Measurements from ENCODE around the gene HERC3. TPM values are rescaled to one million over a fixed set of nuclear protein-coding genes. Genes with fewer than 3 reads are reported as not detected.

HERC3 gene
- total RNA-seq, 1 donor = 21.3 TPM

GRCh38 chr4:88709989-88710388 lies 117.7 kb downstream of the HERC3 start:
- DNase-seq (ENCODE audit: low read depth in 2 of 3, low spot score in 2 of 3) = no peak

GRCh38 chr4:88713782-88714181 lies 121.5 kb downstream of the HERC3 start:
- no peak for DNase-seq (ENCODE audit: low read depth in 2 of 3, low spot score in 2 of 3)

- DNase-seq (ENCODE audit: low read depth in 2 of 3, low spot score in 2 of 3) = no peak
Observed at GRCh38 chr4:88718098-88718497, 125.8 kb downstream of the HERC3 start.

- DNase-seq (ENCODE audit: low read depth in 2 of 3, low spot score in 2 of 3) = no peak
Observed at GRCh38 chr4:88719381-88719780, 127.1 kb downstream of the HERC3 start.

DNA sequence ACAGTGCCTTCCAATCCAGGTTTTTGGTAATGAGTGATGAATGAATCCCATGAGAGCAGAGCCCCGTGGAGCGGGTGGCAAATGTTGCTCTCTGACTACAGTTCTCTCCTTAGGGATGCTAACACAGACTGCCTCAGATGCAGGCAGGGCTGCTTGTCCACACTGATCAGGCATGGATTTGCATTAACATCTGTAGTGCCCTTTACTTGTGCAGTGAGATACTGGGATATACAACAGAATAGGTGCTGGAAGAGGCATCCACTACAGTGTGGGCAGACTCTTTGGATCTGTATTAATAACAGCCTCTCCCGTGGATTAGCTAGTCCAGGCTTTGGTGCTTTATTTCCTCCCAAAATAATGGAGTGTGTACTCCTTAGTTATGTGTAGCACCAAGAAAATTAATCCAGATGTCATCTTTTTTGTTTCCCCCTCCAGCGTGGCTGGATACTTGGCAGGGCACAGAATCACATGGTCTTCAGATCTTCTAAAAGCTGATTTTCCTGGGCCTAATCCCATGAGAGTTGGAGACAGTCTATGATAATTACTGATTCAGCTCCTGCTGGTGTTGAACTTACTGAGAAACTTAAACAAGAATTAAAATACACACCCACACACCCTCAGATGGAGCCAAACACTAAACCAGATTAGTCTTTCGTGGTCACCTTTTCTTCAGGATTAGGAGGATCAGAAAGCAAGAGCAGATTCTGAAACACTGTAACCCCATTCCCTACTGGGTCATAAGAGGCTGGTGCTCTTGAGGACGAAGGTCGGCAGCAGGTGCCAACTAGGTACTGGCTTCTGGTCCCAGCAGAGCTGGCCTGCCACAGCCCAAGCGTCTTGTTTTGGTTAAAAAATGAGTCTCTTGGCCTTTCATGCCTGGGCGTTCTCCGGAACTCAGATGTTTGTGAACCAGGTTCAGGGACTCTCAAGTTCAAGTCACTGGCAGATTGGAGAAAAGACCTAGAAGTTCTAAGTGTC lies 128.5 kb downstream of the HERC3 start:
- no peak for DNase-seq (ENCODE audit: low read depth in 2 of 3, low spot score in 2 of 3)

DNA sequence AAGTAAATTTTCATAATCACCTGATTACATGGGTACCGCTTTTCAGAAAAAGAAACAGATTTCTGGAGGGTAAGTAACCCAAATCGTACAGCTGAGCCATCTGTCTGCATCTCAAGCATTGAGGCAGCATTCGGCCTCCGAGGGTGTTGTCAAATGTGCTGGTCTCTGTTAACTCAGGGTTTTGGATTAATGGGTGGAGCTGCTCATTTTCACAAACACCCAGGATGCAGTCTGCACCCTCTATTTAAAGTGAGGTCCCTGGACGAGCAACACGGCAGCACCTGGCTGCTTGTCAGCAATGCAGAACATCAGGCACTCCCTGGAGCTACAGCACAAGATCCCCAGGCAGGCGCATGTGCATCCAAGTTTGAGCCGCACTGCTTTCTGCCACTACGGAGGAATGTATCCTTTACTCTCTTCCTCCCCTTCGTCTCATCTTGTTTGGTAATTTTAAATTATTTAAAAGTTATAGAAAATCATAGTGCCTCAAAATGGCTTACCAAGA lies 130.0 kb downstream of the HERC3 start:
- no peak for DNase-seq (ENCODE audit: low read depth in 2 of 3, low spot score in 2 of 3)

GRCh38 chr4:88722828-88723227 lies 130.5 kb downstream of the HERC3 start:
- DNase-seq (ENCODE audit: low read depth in 2 of 3, low spot score in 2 of 3) = no peak

DNA sequence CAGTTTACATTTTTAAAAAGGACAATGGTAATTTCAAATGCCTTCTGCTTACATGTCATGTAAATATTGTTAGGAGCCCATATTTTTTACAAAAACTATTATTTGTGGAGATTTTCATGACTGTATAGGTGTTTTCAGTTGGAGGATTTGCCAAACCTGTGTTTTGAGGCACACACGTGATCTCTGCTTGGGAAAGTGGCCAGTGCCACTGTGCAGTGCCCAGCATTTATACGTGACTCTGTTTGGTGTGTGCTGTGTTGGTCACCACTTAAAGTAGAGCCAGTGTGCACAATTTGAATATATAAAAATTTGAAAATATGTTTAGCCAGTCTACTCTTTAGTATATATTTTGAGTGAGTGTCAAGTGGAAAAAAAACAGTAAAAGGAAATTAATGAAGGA lies 132.1 kb downstream of the HERC3 start:
- DNase-seq (ENCODE audit: low read depth in 2 of 3, low spot score in 2 of 3) = no peak

DNA sequence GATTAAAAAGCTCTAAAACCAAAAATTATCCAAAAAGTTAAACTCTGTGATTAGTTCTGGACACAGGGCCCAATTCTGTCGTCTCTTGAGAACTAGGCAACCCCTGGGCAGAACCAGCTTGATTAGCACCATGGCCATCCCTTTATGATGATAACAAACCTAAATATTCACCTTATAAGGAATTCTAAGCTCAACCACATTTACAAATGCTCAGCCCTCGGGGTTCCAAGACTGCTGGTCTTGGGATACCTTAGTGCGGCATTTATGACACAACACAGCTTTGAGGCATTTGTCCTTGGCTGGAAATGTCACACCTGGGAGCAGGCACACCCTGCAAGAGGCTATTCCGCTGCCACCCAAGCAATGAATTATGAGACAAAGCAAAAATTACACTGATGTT lies 132.9 kb downstream of the HERC3 start:
- no peak for DNase-seq (ENCODE audit: low read depth in 2 of 3, low spot score in 2 of 3)

- DNase-seq (ENCODE audit: low read depth in 2 of 3, low spot score in 2 of 3) = no peak
Observed at GRCh38 chr4:88725986-88726385, 133.7 kb downstream of the HERC3 start.

GRCh38 chr4:88728146-88728545 lies 135.9 kb downstream of the HERC3 start:
- DNase-seq (ENCODE audit: low read depth in 2 of 3, low spot score in 2 of 3) = no peak

GRCh38 chr4:88729146-88729760 lies 137.0 kb downstream of the HERC3 start:
- DNase-seq (ENCODE audit: low read depth in 2 of 3, low spot score in 2 of 3) = peak in 2 of 3 donors; percentile 19 to 47

DNA sequence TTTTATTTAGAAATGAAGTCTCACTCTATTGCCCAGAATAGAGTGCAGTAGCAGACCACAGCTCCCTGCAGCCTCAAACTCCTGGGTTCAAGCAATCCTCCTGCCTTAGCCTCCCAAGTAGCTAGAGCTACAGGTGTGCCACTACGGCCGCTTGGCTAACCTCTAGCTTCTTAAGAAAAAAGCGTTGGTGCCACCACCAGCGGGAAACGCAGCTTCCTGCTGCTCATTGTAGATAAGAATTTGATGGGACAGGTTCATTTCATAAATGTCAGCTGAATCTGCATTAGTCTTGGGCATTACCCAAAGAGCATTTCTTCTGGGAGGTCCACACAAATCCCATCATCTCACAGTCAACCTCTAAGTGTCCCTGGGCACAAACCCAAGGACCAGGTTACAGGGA lies 138.5 kb downstream of the HERC3 start:
- peak in 2 of 3 donors; percentile 65 to 88 for DNase-seq (ENCODE audit: low read depth in 2 of 3, low spot score in 2 of 3)

GRCh38 chr4:88731381-88731780 lies 139.1 kb downstream of the HERC3 start:
- peak in 2 of 3 donors; percentile 9 to 33 for DNase-seq (ENCODE audit: low read depth in 2 of 3, low spot score in 2 of 3)

DNA sequence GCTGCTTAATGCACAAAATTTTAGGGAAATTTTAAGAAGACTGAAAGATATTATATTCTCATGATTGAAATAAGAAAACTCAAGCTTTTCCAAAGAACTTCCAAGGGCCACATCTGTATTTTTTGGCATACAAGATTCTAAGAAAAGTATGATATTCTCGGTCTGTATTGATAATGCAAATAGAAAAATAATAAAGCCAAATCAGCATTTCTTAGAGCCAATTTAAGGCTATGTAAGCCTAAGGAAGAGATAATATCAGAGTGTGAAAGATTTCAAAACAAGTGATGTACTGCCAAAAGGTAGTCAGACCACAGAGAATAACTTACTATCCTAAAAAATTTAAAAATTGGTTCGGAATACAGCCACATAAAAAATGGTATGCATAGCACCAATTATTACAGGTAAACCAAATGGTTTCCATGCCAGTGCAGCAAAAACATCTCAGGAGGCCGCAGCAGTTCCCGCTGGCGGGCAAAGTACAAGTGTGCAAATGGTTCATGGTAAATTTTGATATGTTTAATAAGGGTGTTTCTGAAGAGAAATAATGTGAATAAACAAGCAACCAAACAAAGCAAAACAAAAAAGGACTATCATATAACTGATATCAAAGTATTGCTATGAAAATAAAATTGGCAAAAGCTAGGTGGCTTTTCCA lies 140.6 kb downstream of the HERC3 start:
- DNase-seq (ENCODE audit: low read depth in 2 of 3, low spot score in 2 of 3) = no peak

DNA sequence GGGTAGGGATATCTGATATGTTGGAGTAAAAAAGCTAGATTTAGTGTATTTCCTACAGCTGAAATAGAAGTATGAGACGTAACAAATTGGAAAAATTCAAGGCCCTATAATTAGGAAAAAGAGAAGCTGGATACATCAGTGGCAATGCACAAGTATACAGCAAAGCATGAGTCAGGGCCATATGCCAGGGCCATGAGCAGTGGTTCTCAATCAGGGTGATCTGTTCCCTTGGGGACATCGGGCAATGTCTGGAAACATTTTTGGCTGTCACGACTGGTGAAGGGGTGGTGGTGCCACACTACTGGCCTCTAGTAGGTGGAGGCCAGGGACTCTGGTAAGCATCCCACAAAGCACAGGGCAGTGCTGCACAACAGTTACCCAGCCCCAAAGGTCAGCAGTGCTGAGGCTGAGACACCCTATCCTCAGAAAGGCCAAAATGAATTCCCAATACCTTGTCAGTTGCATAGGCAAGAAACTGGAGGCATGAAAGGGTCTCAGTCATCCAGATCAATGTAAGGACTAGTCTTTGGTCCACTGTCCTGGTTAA lies 142.2 kb downstream of the HERC3 start:
- no peak for DNase-seq (ENCODE audit: low read depth in 2 of 3, low spot score in 2 of 3)

- DNase-seq (ENCODE audit: low read depth in 2 of 3, low spot score in 2 of 3) = no peak
Observed at GRCh38 chr4:88735564-88735963, 143.3 kb downstream of the HERC3 start.

DNA sequence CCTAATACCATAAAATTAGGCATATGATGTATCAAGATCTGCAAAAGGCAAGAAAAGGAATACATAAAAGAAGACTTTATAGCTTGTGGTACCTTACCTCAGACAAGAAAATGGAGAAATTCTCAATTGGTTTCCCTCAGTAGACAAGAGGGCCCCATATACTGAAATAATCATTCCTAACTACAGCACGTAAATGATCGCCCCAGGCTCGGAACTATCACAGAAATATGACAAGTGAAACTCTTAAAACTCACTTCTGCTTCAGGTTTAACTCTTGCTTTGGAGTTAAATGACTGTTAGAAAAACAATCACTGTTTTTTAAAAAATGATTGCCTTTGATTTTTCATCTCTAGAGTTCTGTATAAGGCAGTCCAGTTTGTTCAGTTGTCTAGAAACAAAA lies 144.0 kb downstream of the HERC3 start:
- no peak for DNase-seq (ENCODE audit: low read depth in 2 of 3, low spot score in 2 of 3)

DNA sequence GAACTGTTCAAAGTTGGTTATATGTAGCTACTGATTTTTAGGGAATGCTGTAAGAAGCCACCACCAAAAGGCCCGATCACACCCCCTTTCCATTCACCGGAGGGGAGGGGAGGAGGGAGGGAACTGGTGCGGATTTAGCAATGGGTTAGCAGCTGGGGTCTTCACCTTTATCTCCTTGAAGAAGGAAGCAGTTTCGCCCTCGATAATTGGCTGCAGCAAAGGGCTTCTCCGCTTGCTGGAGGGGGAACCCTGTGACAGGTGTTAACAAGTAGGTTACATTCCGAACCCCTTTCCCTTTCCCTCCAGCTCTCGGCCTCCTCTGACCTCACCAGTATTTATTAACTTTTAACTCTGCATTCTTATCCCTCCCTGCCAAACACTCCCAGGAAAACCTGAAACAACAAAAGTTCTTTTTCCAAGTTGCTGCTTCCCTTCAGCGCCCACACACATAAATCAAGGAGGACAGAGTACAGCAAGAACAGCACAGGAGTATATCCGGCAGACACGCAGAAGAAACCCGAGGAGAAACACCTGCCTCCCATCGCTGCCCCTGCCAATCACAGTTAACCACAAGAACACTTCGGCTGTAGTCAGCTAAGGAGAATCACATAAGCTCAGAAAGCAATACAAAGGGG lies 145.1 kb downstream of the HERC3 start:
- DNase-seq (ENCODE audit: low read depth in 2 of 3, low spot score in 2 of 3) = peak in 2 of 3 donors; percentile 59 to 88

- DNase-seq (ENCODE audit: low read depth in 2 of 3, low spot score in 2 of 3) = no peak
Observed at GRCh38 chr4:88738180-88738579, 145.9 kb downstream of the HERC3 start.

Measured in hematopoietic multipotent progenitor cell (in vitro differentiated cells).